HepG2 (cell line): ENCODE results near the gene NR3C2. TPM values are rescaled to one million over a fixed set of nuclear protein-coding genes. Genes with fewer than 3 reads are reported as not detected.

Experiments used
- ATAC-seq: fragments of 200-7000 bp; cut with Tn5 transposase; 3 replicates; pipeline ENCODE4 v1.9.1; 2020; ENCODE audit warnings: mild to moderate bottlenecking, moderate library complexity
- BruUV-seq: library from RNA; stranded (reverse); fragments of 400-500 nt; replicated peaks from 2 replicates; lab custom pipeline; 2021; lab: Mats Ljungman, UMichigan
- CTCF ChIA-PET: fragments of 300-600 bp; formaldehyde crosslinking; extraction: SDS; loops from one replicate; lab custom pipeline; 2021; ENCODE audit warnings: low total read pairs, inconsistent platforms, low intra/inter-chr PET ratio; lab: Yijun Ruan, JAX
- POLR2A ChIA-PET: fragments of 350-600 bp; sonication (Branson Sonifier 250); formaldehyde crosslinking; loops from one replicate; lab custom pipeline; 2020; ENCODE audit warnings: antibody characterized with exemption, inconsistent platforms; lab: Yijun Ruan, JAX
- DNase-seq: peaks from one replicate; pipeline ENCODE4 v3.0.0-alpha.2; 2015; ENCODE audit warnings: low spot score
- FAIRE-seq: peaks from 3 replicates; lab custom pipeline; 2011; peaks lifted over from hg19 to GRCh38; lab: Jason Lieb, UNC
- H2AFZ ChIP-seq: one replicate; pipeline ENCODE4 v1.6.1; 2011; ENCODE audit warnings: low read length, inconsistent platforms
- H3K27ac ChIP-seq: fragments of 300-600 bp; 3 replicates; pipeline ENCODE4 v1.8.0; 2011; ENCODE audit warnings: mixed run types, mild to moderate bottlenecking, mixed read lengths, low read length, inconsistent platforms; ENCODE audit not compliant: insufficient read depth; ENCODE audit errors: extremely low read length
- H3K27me3 ChIP-seq, 2 experiments: fragments of 200-600 bp in 1 of 2; 2 replicates in 1 of 2; 3 replicates in 1 of 2; pipeline versions ENCODE4 v1.6.0 to v1.8.0; 2011; ENCODE audit warnings: low read length in 2 of 2, mild to moderate bottlenecking in 2 of 2, moderate library complexity in 2 of 2, inconsistent platforms in 1 of 2; ENCODE audit not compliant: insufficient read depth in 2 of 2, control insufficient read depth in 1 of 2
- H3K36me3 ChIP-seq, 2 experiments: fragments of 200-600 bp in 1 of 2; replicated peaks in 1 of 2; 2 replicates in 1 of 2; 3 replicates in 1 of 2; pipeline versions ENCODE4 v1.5.1 to v1.8.0; 2011; ENCODE audit warnings: low read length in 2 of 2, inconsistent platforms in 1 of 2; ENCODE audit not compliant: insufficient read depth in 2 of 2, control insufficient read depth in 1 of 2
- H3K4me1 ChIP-seq: 2 replicates; pipeline ENCODE4 v1.5.1; 2012; ENCODE audit warnings: low read length, inconsistent platforms; ENCODE audit not compliant: insufficient read depth
- H3K4me2 ChIP-seq: 2 replicates; pipeline ENCODE4 v1.6.0; 2011; ENCODE audit warnings: low read depth, low read length, inconsistent platforms
- H3K4me3 ChIP-seq, 3 experiments: fragments of 200-600 bp in 1 of 3; sonication (generic), shearing (Covaris generic) in 1 of 3; replicated peaks in 1 of 3; 2 replicates each; pipeline ENCODE4 v1.5.1; 2011 to 2016; ENCODE audit warnings: low read length in 3 of 3, inconsistent platforms in 2 of 3, low read depth in 2 of 3, mild to moderate bottlenecking in 2 of 3, control low read depth in 1 of 3, mixed read lengths in 1 of 3; ENCODE audit not compliant: insufficient read depth in 1 of 3
- H3K79me2 ChIP-seq: one replicate; pipeline ENCODE4 v1.6.1; 2011; ENCODE audit warnings: low read length, inconsistent platforms; ENCODE audit not compliant: insufficient read depth
- H3K9ac ChIP-seq: 2 replicates; pipeline ENCODE4 v1.6.0; 2011; ENCODE audit warnings: mild to moderate bottlenecking, low read depth, low read length, inconsistent platforms; ENCODE audit not compliant: insufficient read depth
- H3K9me3 ChIP-seq: 2 replicates; pipeline ENCODE4 v1.5.1; 2012; ENCODE audit warnings: mild to moderate bottlenecking, low read length
- H4K20me1 ChIP-seq: 2 replicates; pipeline ENCODE4 v1.6.0; 2011; ENCODE audit warnings: inconsistent platforms, mild to moderate bottlenecking, low read length, moderate library complexity; ENCODE audit not compliant: insufficient read depth
- BRD4 ChIP-seq: sonication (generic); formaldehyde crosslinking; IDR thresholded peaks from 2 replicates; pipeline ENCODE4 v1.4.0; 2020; ENCODE audit warnings: missing genetic modification reagents
- FOXK1 ChIP-seq: sonication (generic); formaldehyde crosslinking; IDR thresholded peaks from 2 replicates; pipeline ENCODE4 v1.4.0; 2020; ENCODE audit warnings: low read depth, missing genetic modification reagents, borderline replicate concordance
- HMGA1 ChIP-seq: sonication (generic); formaldehyde crosslinking; conservative IDR thresholded peaks from 2 replicates; pipeline ENCODE4 v1.4.0; 2020; ENCODE audit warnings: missing genetic modification reagents
- KAT8 ChIP-seq: IDR thresholded peaks from 2 replicates; pipeline ENCODE4 v1.6.1; 2016; ENCODE audit warnings: missing genetic modification reagents, missing compliant biosample characterization
- KDM6A ChIP-seq: IDR thresholded peaks from 2 replicates; pipeline ENCODE4 v1.6.1; 2016; ENCODE audit warnings: low read depth
- MEIS1 ChIP-seq: sonication (generic); formaldehyde crosslinking; IDR thresholded peaks from 2 replicates; pipeline ENCODE4 v1.9.0; 2021; ENCODE audit warnings: mild to moderate bottlenecking, missing genetic modification reagents, moderate library complexity, borderline replicate concordance
- NFATC3 ChIP-seq: sonication (generic); formaldehyde crosslinking; IDR thresholded peaks from 2 replicates; pipeline ENCODE4 v1.5.1; 2020; ENCODE audit warnings: mild to moderate bottlenecking, missing genetic modification reagents
- NFE2L2 ChIP-seq: fragments of 150-350 bp; IDR thresholded peaks from 2 replicates; pipeline ENCODE4 v1.6.1; 2014; ENCODE audit warnings: low read length
- POLR2G ChIP-seq: fragments of 200-400 bp; formaldehyde crosslinking; IDR thresholded peaks from 2 replicates; pipeline ENCODE4 v1.6.1; 2018; ENCODE audit warnings: mild to moderate bottlenecking, low read depth, low read length, moderate library complexity
- REXO4 ChIP-seq: sonication (generic); formaldehyde crosslinking; IDR thresholded peaks from 2 replicates; pipeline ENCODE4 v1.8.0; 2022; ENCODE audit warnings: missing genetic modification reagents, mild to moderate bottlenecking, borderline replicate concordance
- SIX4 ChIP-seq: sonication (generic); formaldehyde crosslinking; IDR thresholded peaks from 2 replicates; pipeline ENCODE4 v1.4.0; 2020; ENCODE audit warnings: missing genetic modification reagents
- TCF7L2 ChIP-seq: IDR thresholded peaks from 2 replicates; pipeline ENCODE4 v1.6.1; 2011; ENCODE audit warnings: mild to moderate bottlenecking, low read depth, low read length, moderate library complexity
- TEAD2 ChIP-seq: sonication (generic); formaldehyde crosslinking; IDR thresholded peaks from 2 replicates; pipeline ENCODE4 v1.9.0; 2021; ENCODE audit warnings: missing genetic modification reagents
- ZNF20 ChIP-seq: sonication (generic); formaldehyde crosslinking; IDR thresholded peaks from 2 replicates; pipeline ENCODE4 v1.4.0; 2020; ENCODE audit warnings: mild to moderate bottlenecking, moderate library complexity, missing genetic modification reagents
- ZNF564 ChIP-seq: sonication (generic); formaldehyde crosslinking; IDR thresholded peaks from 2 replicates; pipeline ENCODE4 v1.8.1; 2023; ENCODE audit warnings: mild to moderate bottlenecking, missing genetic modification reagents
- ZNF609 ChIP-seq: sonication (generic); formaldehyde crosslinking; IDR thresholded peaks from 2 replicates; pipeline ENCODE4 v1.4.0; 2020; ENCODE audit warnings: mild to moderate bottlenecking, missing genetic modification reagents, borderline replicate concordance
- WGBS: methylation state at CpG from one replicate; pipeline ENCODE4 v1.1.6; 2017; ENCODE audit warnings: low lambda C conversion rate; 5-methylcytosine and 5-hydroxymethylcytosine counted together
- in situ Hi-C: cut with HindIII; loops from 2 replicates; pipeline ENCODE4 v1.10.0; 2017; ENCODE audit warnings: low pct_unique_long_range_greater_than_20kb; ENCODE audit not compliant: extremely low pct_ligation_motif_present
- intact Hi-C: fragments of 100-400 bp; cut with micrococcal nuclease; formaldehyde crosslinking; loops from one replicate; pipeline ENCODE4 v1.10.0; 2022; ENCODE audit not compliant: unreplicated experiment
- polyA plus RNA-seq, 8 experiments: library from polyadenylated mRNA; depleted of rRNA in 3 of 8; stranded (reverse) in 7 of 8; unstranded in 1 of 8; fragments of >200 nt; fragmentation: Illumina TruSeq in 4 of 8; extraction: Trizol in 4 of 8; gene quantifications; 2 replicates each; pipeline versions ENCODE4 v1.2.1 to v1.2.3, GENCODE V29; 2011 to 2016; ENCODE audit warnings: low read depth in 4 of 8, missing spikeins in 1 of 8, mixed read lengths in 1 of 8; ENCODE audit not compliant: insufficient read depth in 1 of 8
- total RNA-seq, 5 experiments: library from RNA; depleted of rRNA; stranded (reverse); fragments of >200 nt; fragmentation: Illumina TruSeq; extraction: Trizol; gene quantifications; 2 replicates each; pipeline ENCODE4 v1.2.3, GENCODE V29; 2016; ENCODE audit warnings: low read depth in 1 of 5
- TF ChIP-seq, protein P1 (sequence below): sonication (generic); formaldehyde crosslinking; IDR thresholded peaks from 2 replicates; pipeline ENCODE4 v1.4.0; 2020; ENCODE audit warnings: missing genetic modification reagents, borderline replicate concordance
- TF ChIP-seq, protein P2 (sequence below): fragments of 450-650 bp; IDR thresholded peaks from 2 replicates; pipeline ENCODE4 v1.6.1; 2017

NR3C2 gene
- total and polyA plus RNA-seq, 2 of the 13 experiments (the other 11 are each of a cell fraction or from before 2014, with no cell fraction given): 0.26 to 0.46 TPM

GRCh38 chr4:148171596-148171995 is 270.6 kb downstream of the NR3C2 start:
- H2AFZ ChIP-seq: no peak overlapping the region
- intact Hi-C loops: no loop called here
- 8% methylated on average over 3 of the region's 3 CpGs for WGBS

More at GRCh38 chr4:148171596-148171995, 270.6 kb downstream of the NR3C2 start:
- Histone ChIP-seq H3K9me3 (peaks cover 9% of the 10 kb centered on the region; the same call in 1 of the 2 replicates), H3K27me3 (no peaks in the 10 kb centered on the region), H3K9ac (no peak overlapping the region), H4K20me1 (no peaks in the 10 kb centered on the region), H3K79me2 (no peaks in the 10 kb centered on the region), H3K4me2 (no peak overlapping the region), H3K4me1 (no peaks in the 10 kb centered on the region), H3K36me3 (no peaks in the 10 kb centered on the region), H3K27ac (no peak overlapping the region), H3K4me3 (no peak overlapping the region)
- CTCF ChIA-PET: no interaction called here
- POLR2A ChIA-PET: no interaction called here
- in situ Hi-C loops: no loop called here
- FAIRE-seq (no peak), ATAC-seq (no peak), DNase-seq (no peak)
- TF ChIP-seq SIX4 (CRISPR knock-in tag) (no peak), REXO4 (CRISPR knock-in tag) (no peak), HMGA1 (CRISPR knock-in tag) (no peak), POLR2G (no peak), ZNF20 (CRISPR knock-in tag) (no peak), KAT8 (CRISPR knock-in tag) (no peak), TEAD2 (CRISPR knock-in tag) (no peak), ZNF609 (no peak), ZNF564 (CRISPR knock-in tag) (no peak), NFATC3 (CRISPR knock-in tag) (no peak), TCF7L2 (no peak), KDM6A (CRISPR knock-in tag) (no peak), FOXK1 (CRISPR knock-in tag) (no peak), NFE2L2 (no peak), BRD4 (CRISPR knock-in tag) (no peak), MEIS1 (CRISPR knock-in tag) (no peak)
- TF ChIP-seq, protein P1, sequence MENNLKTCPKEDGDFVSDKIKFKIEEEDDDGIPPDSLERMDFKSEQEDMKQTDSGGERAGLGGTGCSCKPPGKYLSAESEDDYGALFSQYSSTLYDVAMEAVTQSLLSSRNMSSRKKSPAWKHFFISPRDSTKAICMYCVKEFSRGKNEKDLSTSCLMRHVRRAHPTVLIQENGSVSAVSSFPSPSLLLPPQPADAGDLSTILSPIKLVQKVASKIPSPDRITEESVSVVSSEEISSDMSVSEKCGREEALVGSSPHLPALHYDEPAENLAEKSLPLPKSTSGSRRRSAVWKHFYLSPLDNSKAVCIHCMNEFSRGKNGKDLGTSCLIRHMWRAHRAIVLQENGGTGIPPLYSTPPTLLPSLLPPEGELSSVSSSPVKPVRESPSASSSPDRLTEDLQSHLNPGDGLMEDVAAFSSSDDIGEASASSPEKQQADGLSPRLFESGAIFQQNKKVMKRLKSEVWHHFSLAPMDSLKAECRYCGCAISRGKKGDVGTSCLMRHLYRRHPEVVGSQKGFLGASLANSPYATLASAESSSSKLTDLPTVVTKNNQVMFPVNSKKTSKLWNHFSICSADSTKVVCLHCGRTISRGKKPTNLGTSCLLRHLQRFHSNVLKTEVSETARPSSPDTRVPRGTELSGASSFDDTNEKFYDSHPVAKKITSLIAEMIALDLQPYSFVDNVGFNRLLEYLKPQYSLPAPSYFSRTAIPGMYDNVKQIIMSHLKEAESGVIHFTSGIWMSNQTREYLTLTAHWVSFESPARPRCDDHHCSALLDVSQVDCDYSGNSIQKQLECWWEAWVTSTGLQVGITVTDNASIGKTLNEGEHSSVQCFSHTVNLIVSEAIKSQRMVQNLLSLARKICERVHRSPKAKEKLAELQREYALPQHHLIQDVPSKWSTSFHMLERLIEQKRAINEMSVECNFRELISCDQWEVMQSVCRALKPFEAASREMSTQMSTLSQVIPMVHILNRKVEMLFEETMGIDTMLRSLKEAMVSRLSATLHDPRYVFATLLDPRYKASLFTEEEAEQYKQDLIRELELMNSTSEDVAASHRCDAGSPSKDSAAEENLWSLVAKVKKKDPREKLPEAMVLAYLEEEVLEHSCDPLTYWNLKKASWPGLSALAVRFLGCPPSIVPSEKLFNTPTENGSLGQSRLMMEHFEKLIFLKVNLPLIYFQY (CRISPR knock-in tag): no peak
- TF ChIP-seq, protein P2, sequence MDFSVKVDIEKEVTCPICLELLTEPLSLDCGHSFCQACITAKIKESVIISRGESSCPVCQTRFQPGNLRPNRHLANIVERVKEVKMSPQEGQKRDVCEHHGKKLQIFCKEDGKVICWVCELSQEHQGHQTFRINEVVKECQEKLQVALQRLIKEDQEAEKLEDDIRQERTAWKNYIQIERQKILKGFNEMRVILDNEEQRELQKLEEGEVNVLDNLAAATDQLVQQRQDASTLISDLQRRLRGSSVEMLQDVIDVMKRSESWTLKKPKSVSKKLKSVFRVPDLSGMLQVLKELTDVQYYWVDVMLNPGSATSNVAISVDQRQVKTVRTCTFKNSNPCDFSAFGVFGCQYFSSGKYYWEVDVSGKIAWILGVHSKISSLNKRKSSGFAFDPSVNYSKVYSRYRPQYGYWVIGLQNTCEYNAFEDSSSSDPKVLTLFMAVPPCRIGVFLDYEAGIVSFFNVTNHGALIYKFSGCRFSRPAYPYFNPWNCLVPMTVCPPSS: no peak
- BruUV-seq: no TSS peak
